Stimulated activated naive CD8-positive, alpha-beta T cell treated with anti-CD3 and anti-CD28 coated beads, Interleukin-15, amount 100 ng/mL, for 72 hours (primary cell): ENCODE data around the gene FNDC8.
A peak's percentile ranks its signal among the peaks of the same experiment; 100 is the strongest.
"Not testable (repeated sequence)": the region's sequence is repeated elsewhere in the genome, so short reads cannot be mapped to it uniquely, and the experiment has no call there.

Experiments used
- ATAC-seq: fragments of 150-1000 bp; cut with Tn5 transposase; 2 replicates; pipeline ENCODE4 v1.10.0; 2021; ENCODE audit warnings: mild to moderate bottlenecking, moderate library complexity
- DNase-seq, 2 donors: peaks; one replicate each; pipeline ENCODE4 v3.0.0; 2021 to 2022
- H3K27ac Mint-ChIP-seq, 2 donors: one replicate each; pipeline ENCODE4 v1.8.0; 2022; ENCODE audit warnings: mild to moderate bottlenecking in 2 of 2, mixed read lengths in 2 of 2, moderate library complexity in 2 of 2
- H3K27me3 Mint-ChIP-seq: one replicate; pipeline ENCODE4 v1.8.0; 2022; ENCODE audit warnings: mixed read lengths
- H3K4me1 Mint-ChIP-seq: one replicate; pipeline ENCODE4 v1.8.0; 2022; ENCODE audit warnings: mild to moderate bottlenecking, mixed read lengths
- H3K4me3 Mint-ChIP-seq, 2 donors: one replicate each; pipeline ENCODE4 v1.8.0; 2022; ENCODE audit warnings: mild to moderate bottlenecking in 2 of 2, mixed read lengths in 2 of 2, moderate library complexity in 1 of 2
- H3K9me3 Mint-ChIP-seq, 2 donors: one replicate each; pipeline ENCODE4 v1.8.0; 2022; ENCODE audit warnings: mixed read lengths in 2 of 2

The FNDC8 gene

DNA sequence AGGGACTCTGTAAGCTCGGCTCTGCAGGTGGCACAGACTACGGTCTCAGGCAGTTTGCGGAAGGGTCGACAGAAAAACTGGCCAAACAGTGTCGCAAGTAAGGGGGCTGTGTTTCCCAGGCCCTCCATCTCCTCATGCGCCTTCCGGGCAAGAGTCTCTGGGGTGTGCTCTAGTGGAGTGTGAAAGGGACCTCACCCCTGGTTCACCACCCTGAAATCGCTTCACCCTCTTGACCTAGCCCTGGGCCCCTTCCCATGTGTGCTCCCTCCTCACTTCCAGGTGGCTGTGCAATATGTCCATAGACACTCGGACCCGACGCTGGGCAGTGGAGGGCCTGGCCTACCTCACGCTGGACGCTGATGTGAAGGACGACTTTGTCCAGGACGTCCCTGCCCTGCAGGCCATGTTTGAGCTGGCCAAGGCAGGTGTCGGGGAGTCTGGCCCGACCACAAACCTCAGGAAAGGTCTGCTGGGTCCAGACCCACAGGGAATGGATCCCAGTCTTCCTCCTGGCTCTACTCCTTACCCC, 48.5 kb downstream of the FNDC8 start:
- H3K9me3 Mint-ChIP-seq = no peaks in the 10 kb centered on the region
- peaks cover 51% of the 10 kb centered on the region for H3K4me1 Mint-ChIP-seq
- ATAC-seq (no peak), DNase-seq (no peak)
- H3K27ac Mint-ChIP-seq = no peak overlapping the region
- H3K4me3 Mint-ChIP-seq = no peak overlapping the region
- H3K27me3 Mint-ChIP-seq = no peaks in the 10 kb centered on the region

DNA sequence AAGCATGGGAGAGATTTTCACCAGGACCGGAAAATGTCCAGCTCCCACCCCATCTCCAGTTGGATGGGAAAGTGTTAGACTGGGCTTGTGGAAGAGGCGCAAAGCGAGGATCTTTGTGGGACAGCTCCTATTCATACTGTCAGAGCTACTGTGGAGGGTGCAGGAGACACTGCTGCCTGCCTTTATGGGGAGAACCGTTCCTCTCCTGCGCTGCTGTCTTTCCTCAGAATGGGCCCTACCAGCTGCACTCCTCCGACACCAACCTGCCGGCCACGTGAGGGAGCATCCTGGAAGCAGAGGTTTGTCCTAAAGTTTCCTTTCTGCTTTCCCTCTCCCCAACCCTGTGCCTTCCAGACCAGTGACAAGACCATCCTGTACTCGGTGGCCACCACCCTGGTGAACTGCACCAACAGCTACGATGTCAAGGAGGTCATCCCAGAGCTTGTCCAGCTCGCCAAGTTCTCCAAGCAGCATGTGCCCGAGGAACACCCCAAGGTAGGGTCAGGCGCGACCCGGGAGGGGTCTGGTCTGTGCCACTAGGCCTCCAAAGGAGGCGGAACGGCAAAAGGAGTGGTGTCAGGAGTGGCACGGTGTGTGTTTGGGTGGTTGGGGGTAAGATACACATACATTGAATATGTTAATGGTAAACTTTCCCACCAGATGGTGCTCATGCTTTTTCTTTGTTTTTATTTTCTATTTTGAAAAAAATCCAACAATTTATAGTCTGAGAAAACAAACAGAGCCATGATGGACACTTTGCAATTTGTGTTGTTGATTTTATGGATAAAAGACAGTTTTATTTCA, 49.8 kb downstream of the FNDC8 start:
- Mint-ChIP-seq H3K4me1 (peaks cover 57% of the 10 kb centered on the region), H3K27me3 (no peaks in the 10 kb centered on the region), H3K4me3 (peak overlapping the region in 1 of 2 donors; percentile 17), H3K27ac (peak overlapping the region; percentile 44 to 74), H3K9me3 (no peaks in the 10 kb centered on the region)
- ATAC-seq (peak; percentile 88), DNase-seq (peak; percentile 36 to 38)

DNA sequence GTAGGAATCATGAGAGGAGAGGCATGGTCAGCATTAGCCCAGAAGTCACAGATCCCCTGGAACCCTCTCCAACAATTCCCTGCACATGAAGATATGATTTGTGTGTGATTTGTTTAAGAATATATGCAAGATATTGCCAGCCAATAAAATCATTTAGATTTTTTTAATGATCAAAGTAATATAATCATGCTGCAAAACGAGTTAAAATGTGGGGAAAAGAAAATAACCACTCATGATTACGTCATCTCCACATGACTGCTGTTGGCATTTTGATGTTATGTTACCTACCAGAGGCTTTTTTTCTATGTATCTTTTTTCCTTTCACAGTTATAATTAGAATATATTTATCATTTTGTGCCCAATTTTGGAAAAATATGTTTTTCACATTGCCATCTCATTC, 50.4 kb downstream of the FNDC8 start:
- Mint-ChIP-seq H3K27me3 (no peaks in the 10 kb centered on the region), H3K27ac (peak overlapping the region; percentile 44 to 74), H3K4me1 (peaks cover 64% of the 10 kb centered on the region), H3K4me3 (peak overlapping the region in 1 of 2 donors; percentile 17), H3K9me3 (no peaks in the 10 kb centered on the region)
- no peak for ATAC-seq
- DNase-seq = no peak

DNA sequence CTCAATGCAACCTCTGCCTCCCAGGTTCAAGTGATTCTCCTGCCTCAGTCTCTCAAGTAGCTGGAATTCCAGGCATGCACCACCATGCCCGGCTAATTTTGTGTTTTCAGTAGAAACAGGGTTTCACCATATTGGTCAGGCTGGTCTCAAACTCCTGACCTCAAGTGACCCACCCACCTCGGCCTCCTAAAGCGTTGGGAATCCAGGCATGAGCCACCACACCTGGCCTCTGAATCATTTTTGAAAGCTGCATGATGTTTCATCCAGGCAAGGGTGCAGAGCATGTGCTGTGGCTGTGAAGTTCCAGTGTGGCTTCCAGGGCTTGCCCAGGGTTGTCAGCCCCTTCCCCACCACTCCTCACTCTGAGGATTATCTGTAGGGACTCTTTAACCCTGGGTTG, 50.9 kb downstream of the FNDC8 start:
- H3K9me3 Mint-ChIP-seq, H3K27me3 Mint-ChIP-seq, DNase-seq, H3K4me3 Mint-ChIP-seq, ATAC-seq: not testable (repeated sequence)
- peak overlapping the region in 1 of 2 donors; percentile 57 for H3K27ac Mint-ChIP-seq
- peaks cover 68% of the 10 kb centered on the region for H3K4me1 Mint-ChIP-seq

DNA sequence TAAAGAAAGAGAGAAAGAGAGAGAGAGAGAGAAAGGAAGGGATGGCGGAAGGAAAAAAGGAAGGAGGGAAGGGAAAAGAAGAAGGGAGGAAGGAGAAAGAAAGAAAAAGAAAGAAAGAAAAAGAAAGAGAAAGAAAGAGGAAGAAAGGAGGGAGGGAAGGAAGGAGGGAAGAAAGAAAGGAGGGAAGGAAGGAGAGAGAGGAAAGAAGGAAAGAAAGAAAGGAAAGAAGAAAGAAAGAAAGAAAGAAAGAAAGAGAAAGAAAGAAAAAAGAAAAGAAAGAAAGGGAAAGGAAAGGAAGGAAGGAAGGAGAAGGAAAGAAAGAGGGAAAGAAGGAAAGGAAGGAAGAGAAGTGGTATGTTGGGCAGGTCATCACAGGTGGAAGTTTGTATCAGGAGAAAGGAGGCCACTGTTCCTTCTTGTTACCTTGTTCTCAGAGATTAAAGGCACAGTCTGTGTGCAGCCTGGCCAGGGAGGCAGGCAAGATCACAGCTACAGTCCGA, 53.5 kb downstream of the FNDC8 start:
- Mint-ChIP-seq H3K4me1 (peaks cover 69% of the 10 kb centered on the region), H3K4me3 (no peak overlapping the region), H3K27me3 (no peaks in the 10 kb centered on the region), H3K27ac (no peak overlapping the region), H3K9me3 (peaks cover 0 to 9% of the 10 kb centered on the region in 2 donors)
- no peak for DNase-seq
- ATAC-seq = no peak

DNA sequence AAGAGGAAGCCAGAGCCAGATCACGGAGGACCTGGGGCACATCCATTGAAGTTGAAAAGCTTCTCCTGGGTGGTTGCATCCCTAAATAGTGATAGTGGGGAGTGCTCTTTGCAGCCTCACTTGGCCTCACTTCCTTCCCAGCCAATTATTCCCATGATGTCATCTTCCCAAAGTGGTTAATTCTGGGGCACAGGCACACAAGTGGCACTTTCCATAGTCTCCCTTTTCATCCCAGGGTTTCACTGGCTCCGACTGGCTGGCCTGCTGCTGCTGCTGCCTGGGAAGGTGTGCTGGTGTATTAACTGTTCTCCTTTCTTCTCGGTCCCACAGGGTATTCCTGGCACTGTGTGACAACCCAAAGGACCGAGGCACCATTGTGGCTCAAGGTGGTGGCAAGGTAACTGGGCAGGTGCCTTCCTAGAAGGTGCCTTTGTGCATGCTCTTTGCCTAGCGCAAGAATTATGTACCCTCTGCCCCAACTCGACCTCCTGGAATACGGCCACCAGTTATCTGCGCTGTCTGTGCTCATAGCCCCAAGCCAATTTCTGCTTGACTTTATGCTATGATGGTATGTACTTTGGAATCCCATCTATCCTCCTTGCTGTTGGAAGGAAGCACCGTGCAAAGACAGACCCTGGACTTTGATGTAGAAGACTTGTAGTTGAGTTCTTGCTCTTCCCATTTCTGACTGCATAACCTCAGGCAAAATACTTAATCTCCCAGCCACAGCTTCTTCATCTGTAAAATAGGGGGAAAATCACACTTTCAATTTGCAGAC, 54.4 kb downstream of the FNDC8 start:
- Mint-ChIP-seq H3K27ac (no peak overlapping the region), H3K4me1 (peaks cover 76% of the 10 kb centered on the region), H3K9me3 (peaks cover 0 to 9% of the 10 kb centered on the region in 2 donors), H3K27me3 (no peaks in the 10 kb centered on the region), H3K4me3 (no peak overlapping the region)
- DNase-seq (no peak), ATAC-seq (no peak)

DNA sequence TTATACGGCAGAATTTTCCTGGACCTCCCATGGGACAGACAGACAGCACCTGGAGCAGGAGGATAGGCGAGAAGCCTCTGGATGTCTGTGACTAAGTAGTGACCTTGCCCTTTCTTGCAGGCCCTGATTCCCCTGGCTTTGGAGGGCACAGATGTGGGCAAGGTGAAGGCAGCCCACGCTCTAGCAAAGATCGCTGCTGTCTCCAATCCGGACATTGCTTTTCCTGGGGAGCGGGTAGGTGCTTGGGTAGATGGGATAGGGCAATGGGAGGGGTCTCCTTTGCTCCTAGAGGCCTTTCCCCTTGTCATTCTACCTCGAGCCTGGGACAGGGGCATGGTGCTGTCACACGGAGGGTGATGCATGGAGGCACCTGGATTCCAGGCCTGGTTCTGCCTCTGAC, 55.5 kb downstream of the FNDC8 start:
- Mint-ChIP-seq H3K9me3 (peaks cover 0 to 9% of the 10 kb centered on the region in 2 donors), H3K27ac (peak overlapping the region in 1 of 2 donors; percentile 93), H3K4me3 (no peak overlapping the region), H3K27me3 (no peaks in the 10 kb centered on the region), H3K4me1 (peaks cover 68% of the 10 kb centered on the region)
- ATAC-seq (no peak), DNase-seq (no peak)

DNA sequence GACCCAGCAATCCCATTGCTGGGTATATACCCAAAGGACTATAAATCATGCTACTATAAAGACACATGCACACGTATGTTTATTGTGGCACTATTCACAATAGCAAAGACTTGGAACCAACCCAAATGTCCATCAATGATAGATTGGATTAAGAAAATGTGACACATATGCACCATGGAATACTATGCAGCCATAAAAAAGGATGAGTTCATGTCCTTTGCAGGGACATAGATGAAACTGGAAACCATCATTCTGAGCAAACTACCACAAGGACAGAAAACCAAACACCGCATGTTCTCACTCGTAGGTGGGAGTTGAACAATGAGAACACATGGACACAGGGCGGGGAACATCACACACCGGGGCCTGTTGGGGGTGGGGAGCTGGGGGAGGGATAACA, 58.0 kb downstream of the FNDC8 start:
- H3K4me1 Mint-ChIP-seq = peaks cover 71% of the 10 kb centered on the region
- H3K4me3 Mint-ChIP-seq, H3K27ac Mint-ChIP-seq, ATAC-seq, DNase-seq, H3K9me3 Mint-ChIP-seq, H3K27me3 Mint-ChIP-seq: not testable (repeated sequence)
